HG02973 (cell line): ENCODE results near the gene AMN1.
"Not testable (repeated sequence)": the region's sequence is repeated elsewhere in the genome, so short reads cannot be mapped to it uniquely, and the experiment has no call there.

ENCODE experiments used
- ATAC-seq: cut with Tn5 transposase; IDR thresholded peaks from one replicate; pipeline ENCODE4 v1.9.1; 2021; ENCODE audit warnings: moderate library complexity; ENCODE audit not compliant: unreplicated experiment

AMN1 gene

DNA sequence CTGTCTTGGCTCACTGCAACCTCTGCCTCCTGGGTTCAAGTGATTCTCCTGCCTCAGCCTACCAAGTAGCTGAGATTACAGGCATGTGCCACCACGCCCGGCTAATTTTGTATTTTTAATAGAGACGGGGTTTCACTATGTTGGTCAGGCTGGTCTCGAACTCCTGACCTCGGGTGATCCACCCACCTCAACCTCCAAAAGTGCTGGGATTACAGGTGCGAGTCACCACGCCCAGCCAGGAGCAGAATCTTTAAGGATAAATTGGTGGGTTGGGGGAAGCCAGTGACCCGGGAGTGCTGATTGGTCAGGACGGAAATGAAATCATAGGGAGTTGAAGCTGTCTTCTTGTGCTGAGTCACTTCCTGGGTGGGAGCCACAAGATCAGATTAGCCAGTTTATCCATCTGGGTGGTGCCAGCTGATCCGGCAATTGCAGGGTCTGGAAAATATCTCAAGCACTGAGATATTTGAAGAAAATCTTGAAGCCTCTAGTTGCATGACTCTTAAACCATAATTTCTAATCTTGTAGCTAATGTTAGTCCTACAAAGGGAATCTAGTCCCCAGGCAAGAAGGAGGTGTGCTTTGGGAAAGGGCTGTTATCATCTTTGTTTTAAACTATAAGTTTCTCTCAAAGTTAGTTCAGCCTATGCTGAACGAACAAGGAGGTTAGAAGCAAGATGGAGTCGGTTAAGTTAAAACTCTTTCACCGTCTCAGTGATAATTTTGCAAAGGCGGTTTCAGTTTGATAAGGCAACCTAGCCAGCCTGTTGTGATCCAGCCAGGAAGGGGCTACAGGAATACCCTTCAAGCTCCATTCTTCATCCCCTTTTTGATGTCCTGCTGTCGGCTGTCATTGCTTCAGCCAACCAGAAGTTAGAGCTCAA, 5.0 kb upstream of the AMN1 start:
- not testable (repeated sequence) for ATAC-seq

DNA sequence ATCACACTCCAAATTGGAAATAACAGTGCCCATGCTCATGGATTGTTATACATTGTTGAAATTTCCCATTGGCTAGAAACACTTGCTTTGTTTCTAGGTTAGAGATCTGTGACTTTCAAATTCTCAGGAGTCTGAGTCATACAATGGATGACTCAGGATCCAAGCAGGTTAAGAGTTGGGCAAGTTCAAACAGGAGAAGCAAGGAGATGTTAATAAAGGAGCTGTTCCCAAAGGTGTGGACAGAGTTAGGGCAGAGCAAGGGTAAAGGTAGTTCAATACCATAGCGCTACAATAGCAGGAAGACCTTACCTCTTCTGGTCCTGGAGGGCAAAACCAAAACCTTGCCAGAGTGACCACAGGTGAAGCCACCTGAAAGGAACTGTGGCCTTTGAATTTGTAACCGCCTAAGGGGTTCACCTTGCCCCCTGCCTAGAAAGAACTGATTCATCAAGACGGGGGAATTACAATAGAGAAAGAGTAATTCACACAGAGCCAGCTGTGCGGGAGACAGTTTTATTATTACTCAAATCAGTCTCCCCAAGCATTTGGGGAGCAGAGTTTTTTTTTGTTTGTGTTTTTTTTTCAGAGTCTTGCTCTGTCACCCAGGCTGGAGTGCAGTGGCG, 4.2 kb upstream of the AMN1 start:
- no peak for ATAC-seq

DNA sequence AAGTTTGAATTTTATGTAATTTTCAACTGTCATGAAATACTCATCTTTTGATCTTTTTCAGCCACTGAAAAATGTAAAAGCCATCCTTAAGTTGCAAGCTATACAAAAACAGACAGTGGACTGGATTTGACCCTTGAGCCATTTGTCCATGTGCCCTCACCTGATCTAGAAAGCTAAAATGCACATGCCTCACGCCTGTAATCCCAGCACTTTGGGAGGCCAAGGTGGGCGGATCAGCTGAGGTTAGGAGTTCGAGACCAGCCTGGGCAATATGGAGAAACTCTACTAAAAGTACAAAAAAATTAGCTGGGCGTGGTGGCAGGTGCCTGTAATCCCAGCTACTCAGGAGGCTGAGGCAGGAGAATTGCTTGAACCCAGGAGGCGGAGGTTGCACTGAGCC, 2.4 kb upstream of the AMN1 start:
- not testable (repeated sequence) for ATAC-seq

DNA sequence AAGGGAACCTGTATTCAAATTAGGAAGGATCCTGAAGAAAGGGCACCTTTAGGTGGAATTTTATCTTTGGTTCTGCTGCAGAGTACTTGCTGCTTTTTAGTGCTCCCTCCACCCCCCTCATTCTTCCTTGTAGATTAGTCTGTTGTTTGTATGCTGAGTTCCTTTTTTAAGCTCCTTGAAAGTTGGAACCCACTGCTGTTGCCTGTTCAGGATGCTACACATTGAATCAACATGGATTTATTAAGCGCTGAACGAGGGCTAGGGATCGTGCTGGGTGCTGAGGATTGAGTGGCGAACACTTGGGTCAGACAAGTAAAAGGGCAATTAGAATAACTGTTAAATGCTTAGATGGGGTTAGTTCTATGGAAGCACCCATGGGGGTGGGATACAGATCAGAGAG, 884 bp upstream of the AMN1 start:
- no peak for ATAC-seq

DNA sequence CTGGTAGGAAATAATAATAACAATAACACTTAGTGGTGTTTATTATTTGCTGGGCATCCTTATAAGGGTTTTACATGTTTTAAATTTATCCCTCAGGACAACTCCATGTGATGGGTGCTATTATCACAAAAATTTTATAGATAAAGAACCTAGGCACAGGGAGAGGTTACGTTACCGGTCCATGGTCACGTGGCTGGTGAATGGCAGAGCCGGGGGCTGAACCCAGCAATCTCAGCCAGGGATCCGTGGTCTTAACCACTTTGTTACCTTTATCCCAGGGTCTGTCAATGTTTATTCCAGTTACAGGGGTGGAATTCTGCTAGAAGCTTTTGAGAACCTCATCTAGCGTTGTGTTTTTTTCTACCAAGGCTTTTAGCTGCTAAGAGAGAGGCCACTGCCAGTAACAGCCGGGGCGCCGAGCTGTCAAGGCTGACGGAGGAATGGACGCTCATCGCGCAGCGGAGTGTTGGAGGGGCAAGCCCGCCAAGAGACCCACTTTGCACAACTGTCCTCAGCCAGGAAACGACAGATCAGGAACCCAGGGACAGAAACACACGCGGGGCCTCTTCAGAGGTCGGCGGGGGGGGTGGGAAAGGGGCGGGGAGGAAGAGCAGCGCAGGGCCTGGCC, 418 bp downstream of the AMN1 start:
- no peak for ATAC-seq

DNA sequence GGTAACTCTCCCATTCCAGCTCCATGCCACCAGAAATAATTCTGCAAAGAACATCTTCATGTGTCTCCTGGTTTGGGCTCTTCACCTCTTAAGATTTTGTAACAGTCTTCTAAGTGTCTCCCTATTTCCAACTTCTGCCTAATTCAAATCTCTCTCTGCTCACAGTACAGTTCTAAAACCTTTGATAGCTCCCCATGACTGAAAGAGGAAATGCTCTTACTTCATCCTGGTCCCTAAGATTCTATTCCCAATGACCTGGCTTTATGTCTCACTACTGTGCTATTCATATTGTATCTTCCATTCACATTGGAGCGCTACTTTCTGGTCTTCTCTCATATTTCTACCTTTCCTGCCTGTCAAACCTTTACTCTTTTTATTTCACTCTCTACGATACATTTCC, 1.6 kb downstream of the AMN1 start:
- no peak for ATAC-seq

DNA sequence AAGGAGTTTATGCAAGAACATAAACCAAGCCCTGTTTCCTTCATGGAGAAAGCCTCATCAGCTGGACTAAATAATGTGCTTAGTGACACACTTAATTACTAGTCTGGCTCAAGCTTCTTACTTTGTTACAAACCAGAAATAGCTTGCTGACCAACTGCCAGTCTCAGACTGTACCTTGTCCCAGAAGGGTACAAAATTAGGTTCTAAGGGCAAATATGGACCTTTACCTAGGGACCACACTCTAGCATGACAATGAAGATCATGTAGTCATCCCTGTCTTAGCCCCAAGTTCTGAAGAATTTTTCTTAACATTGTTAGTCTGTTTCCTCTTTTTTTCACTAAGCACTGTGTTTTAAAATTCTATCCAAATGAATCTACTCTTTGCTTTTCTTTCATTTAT, 2.2 kb downstream of the AMN1 start:
- ATAC-seq = no peak

DNA sequence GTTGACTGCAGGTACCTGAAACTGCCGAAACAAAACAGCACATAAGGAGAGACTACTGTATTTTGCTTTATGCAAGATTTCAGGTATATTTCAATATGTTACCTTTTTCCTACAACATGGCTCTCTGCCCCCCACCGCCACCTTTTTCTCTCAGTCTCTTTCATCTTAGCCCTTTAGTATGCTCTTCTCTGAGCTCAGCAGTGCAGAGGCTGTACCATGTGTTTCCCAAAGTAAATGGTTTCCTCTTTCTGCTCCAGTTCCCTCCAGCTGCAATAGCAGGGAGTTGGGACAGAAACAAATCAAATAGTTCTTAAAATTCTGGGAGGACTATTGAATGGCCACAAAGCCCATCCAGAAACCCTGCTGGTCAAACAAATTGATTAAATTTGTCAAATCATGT, 4.3 kb downstream of the AMN1 start:
- no peak for ATAC-seq

DNA sequence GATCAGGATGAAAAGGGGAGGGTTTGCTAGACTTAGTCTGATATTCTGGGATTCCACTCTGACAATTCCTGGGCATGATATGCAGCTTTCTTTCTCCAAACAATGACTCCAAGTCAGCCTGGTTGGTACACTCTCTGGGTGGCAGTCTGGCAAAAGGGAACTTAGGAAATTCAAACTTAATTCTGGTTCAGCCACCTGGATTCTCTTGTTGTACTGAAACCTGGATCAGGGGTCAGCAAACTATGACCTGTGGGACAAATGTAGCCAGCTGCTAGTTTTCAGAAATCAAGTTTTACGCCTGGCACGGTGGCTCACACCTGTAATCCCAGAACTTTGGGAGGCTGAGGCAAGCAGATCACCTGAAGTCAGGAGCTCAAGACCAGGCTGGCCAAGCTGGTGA, 6.2 kb downstream of the AMN1 start:
- ATAC-seq = no peak

DNA sequence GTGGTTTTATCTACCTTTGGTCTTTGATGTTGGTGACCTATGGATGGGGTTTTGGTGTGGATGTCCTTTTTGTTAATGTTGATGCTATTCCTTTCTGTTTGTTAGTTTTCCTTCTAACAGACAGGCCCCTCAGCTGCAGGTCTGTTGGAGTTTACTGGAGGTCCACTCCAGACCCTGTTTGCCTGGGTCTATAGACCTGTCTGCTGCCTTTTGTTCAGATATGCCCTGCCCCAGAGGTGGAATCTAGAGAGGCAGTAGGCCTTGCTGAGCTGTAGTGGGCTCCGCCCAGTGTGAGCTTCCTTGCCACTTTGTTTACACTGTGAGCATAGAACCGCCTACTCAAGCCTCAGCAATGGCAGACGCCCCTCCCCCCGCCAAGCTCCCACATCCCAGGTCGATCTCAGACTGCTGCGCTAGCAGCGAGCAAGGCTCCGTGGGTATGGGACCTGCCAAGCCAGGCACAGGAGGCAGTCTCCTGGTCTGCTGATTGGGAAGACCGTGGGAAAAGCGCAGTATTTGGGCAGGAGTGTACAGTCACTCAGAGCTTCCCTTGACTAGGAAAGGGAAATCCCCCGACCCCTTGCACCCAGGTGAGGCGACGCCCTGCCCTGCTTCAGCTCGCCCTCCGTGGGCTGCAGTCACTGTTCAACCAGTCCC, 10.2 kb downstream of the AMN1 start:
- not testable (repeated sequence) for ATAC-seq

DNA sequence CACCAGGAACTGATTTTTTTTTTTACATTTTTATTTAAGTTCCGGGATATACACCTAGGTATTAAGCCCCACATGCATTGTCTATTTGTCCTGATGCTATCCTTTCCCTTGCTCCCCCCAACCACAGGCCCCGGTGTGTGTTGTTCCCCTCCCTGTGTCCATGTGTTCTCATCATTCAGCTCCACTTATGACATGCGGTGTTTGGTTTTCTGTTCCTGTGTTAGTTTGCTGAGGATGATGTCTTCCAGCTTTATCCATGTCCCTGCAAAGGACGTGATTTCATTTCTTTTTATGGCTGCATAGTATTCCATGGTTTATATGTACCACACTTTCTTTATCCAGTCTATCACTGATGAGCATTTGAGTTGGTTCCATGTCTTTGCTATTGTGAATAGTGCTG, 11.8 kb downstream of the AMN1 start:
- ATAC-seq = not testable (repeated sequence)

DNA sequence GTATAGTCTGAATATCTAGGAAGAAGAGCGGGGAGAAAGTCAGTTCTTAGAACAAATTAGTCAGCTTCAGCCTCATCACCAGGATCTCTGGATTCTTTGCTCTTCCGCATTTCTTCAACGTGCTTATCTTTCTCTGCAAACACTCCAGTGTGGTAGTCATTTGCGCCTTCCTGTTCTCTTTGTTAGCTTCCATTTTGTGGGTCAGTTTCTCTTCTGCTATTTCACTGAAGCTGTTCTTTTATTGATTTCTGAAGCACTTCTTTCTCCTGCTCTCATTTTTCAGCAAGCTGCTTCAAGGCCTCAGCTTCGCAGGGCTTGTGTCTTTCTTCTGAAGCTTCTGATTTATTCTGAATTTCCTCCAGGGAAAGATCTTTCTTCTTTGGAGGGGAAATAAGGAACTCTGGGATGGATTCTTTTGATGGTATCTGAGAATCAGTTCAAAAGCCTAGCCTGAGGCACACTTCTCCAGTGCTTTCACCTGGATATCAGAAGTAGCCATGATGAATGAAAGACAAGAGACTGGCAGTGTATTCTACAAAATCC, 13.5 kb downstream of the AMN1 start:
- ATAC-seq = peak; percentile 73

DNA sequence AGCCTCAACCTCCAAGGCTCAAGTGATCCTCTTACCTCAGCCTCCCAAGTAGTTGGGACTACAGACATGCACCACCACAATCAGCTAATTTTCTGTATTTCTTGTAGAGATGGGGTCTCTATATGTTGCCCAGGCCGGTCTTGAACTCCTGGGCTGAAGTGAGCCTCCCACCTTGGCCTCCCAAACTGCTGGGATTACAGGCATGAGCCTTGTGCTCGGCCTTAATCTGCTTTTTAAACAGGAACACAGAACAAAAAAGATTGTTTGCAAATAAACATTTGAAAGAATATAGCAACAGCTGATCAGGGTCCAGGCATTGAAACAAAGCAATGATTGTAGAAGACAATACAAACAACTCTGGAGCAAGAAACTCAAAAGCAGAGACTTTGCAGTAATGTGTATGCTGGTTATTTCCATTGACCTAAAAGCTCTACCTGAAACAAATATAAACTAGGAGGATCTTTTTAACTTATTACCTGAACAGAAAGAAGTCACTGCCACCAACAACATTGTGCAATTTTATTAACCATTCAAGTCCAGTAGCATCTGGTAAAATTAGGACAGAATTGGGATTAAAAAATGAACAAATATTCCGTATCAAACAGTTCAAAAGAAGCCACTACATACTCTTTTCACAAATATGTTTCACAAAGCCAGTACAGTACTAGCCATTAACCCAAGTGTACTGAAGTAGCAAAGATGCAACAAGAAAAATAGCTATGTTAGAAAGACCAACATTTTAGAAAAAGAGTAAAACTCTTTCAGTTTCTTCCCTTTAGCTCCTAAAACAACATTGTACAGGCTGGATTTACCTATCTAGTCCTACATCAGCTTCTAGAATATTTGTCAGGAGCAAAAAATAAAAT, 14.2 kb downstream of the AMN1 start:
- ATAC-seq = no peak

DNA sequence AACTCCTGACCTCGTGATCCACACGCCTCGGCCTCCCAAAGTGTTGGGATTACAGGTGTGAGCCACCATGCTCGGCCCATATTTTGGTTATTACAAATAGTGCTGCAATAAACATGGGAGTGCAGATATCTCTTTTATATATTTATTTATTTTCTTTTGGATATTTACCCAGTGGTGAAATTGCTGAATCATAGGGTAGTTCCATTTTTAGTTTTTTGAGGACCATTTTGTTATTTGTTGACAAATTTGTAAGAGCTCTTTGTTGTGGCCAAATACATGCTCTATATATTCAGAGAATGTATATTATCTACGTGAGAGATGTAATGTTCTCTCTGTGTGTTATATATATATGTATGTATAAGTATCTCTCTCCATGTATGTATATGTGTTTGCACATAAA, 15.9 kb downstream of the AMN1 start:
- no peak for ATAC-seq

DNA sequence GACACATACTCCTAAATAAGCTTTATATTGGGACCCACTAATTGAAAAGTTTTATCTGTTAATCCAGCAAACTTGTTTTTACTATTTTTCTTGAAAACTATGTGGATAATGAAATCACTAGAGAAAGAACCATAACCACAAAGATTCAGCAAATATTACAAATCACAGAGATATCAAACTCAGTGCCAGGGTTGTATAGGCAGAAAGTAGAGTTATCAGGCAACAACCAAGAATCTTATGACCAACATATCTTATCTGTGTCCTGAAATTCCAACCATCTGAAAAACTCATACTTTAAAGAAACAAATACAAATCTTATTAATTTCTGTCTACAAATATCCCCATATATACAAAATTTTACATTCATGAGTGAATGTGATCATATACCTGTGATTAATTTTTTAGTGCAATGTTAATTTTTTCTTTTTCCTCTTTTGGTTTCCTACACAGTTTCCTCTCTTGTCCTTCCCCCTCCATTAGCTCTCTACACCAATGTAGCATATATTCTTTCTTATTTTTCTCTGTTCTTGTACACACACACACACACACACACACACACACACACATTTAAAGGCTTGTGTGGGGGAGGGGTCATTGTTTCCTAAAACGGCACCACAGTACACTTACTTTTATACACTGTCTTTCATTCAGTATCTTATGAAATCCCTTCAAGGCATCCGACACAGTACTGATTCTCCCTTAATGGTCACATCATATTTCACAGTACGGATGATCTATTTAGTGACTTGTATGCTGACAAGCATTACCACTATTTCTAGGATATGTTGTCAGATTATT, 18.6 kb downstream of the AMN1 start:
- no peak for ATAC-seq

DNA sequence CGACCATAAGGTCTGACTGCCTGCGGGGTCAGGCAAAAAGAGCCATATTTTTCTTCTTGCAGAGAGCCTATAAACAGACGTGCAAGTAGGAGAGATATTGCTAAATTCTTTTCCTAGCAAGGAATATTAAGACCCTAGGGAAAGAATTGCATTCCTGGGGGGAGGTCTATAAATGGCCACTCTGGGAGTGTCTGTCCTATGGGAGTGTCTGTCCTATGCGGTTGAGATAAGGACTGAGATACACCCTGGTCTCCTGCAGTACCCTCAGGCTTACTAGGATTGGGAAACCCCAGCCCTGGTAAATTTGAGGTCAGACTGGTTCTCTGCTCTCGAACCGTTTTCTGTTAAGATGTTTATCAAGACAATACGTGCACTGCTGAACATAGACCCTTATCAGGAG, 20.7 kb downstream of the AMN1 start:
- not testable (repeated sequence) for ATAC-seq

DNA sequence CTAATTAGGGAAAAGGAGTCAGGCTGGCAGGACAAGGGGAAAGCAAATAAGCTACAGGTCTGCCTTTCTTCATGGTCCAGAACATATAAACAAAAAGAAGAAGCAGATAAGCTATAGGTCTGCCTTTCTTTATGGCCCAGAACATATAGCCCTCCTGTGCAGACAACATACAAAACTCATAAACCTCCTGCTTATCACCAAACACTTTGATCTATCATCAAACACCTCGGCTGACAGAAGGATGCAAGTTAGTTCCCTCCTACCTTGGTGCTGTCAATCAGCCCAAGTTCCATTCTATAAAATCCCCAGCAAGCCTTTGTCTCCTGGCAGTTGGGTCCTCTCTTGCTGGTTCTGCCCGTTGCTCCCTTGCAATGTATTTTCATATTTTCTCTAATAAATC, 23.2 kb downstream of the AMN1 start:
- ATAC-seq = no peak

DNA sequence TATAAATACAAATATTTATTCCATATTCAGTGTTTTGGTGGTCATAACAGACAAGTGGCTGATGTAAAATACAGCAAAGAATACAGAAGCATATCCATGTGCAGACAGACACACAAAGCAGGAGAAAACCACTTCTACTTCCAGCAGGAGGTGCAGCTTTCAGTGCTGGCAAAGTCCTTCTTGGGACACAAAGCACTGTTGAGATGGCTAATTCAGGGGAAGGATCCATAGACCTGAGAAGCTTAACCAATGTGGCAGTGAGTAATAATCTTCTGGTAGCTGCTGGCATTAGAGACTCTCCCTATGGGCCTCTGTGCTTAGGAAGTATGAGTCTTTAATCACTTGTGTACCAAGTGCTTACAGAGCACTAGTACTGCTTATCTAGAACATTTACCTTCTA, 26.8 kb downstream of the AMN1 start:
- ATAC-seq = no peak

DNA sequence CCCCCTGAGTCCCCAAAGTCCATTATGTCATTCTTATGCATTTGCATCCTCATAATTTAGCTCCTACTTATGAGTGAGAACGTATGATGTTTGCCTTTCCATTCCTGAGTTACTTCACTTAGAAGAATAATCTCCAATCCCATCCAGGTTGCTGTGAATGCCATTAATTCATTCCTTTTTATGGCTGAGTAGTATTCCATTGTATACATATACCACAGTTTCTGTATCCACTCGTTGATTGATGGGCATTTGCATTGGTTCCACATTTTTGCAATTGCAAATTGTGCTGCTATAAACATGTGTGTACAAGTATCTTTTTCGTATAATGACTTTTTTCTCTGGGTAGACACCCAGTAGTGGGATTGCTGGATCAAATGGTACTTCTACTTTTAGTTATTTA, 38.9 kb downstream of the AMN1 start:
- not testable (repeated sequence) for ATAC-seq
